Ishikawa (cell line): ENCODE data around the gene CSNK1G1.

ENCODE experiments used
- CEBPB ChIP-seq: IDR thresholded peaks from 2 replicates; pipeline ENCODE4 v1.6.1; 2012
- CREB1 ChIP-seq: IDR thresholded peaks from 2 replicates; pipeline ENCODE4 v1.6.1; 2012; ENCODE audit warnings: low read depth
- EGR1 ChIP-seq: IDR thresholded peaks from 2 replicates; pipeline ENCODE4 v1.6.1; 2012
- EP300 ChIP-seq: IDR thresholded peaks from 2 replicates; pipeline ENCODE4 v1.6.1; 2012; ENCODE audit warnings: borderline replicate concordance
- FOXM1 ChIP-seq: IDR thresholded peaks from 2 replicates; pipeline ENCODE4 v1.6.1; 2012; ENCODE audit warnings: low read depth, borderline replicate concordance
- NFIC ChIP-seq: IDR thresholded peaks from 2 replicates; pipeline ENCODE4 v1.6.1; 2012
- RAD21 ChIP-seq: IDR thresholded peaks from 2 replicates; pipeline ENCODE4 v1.6.1; 2012; ENCODE audit warnings: low read depth
- TAF1 ChIP-seq: IDR thresholded peaks from 2 replicates; pipeline ENCODE4 v1.6.1; 2012; ENCODE audit warnings: low read depth, mild to moderate bottlenecking
- TCF12 ChIP-seq: IDR thresholded peaks from 2 replicates; pipeline ENCODE4 v1.6.1; 2012; ENCODE audit warnings: low read depth
- YY1 ChIP-seq: IDR thresholded peaks from 2 replicates; pipeline ENCODE4 v1.6.1; 2012; ENCODE audit warnings: low read depth
- ZBTB7A ChIP-seq: IDR thresholded peaks from 2 replicates; pipeline ENCODE4 v1.6.1; 2012; ENCODE audit warnings: low read depth
- TF ChIP-seq, protein P1 (sequence below): IDR thresholded peaks from 2 replicates; pipeline ENCODE4 v1.6.1; 2012
- TF ChIP-seq, protein P2 (sequence below): IDR thresholded peaks from 2 replicates; pipeline ENCODE4 v1.6.1; 2012; ENCODE audit warnings: low read depth, mild to moderate bottlenecking
- TF ChIP-seq, protein P3 (sequence below): IDR thresholded peaks from 2 replicates; pipeline ENCODE4 v1.6.1; 2012

DNA sequence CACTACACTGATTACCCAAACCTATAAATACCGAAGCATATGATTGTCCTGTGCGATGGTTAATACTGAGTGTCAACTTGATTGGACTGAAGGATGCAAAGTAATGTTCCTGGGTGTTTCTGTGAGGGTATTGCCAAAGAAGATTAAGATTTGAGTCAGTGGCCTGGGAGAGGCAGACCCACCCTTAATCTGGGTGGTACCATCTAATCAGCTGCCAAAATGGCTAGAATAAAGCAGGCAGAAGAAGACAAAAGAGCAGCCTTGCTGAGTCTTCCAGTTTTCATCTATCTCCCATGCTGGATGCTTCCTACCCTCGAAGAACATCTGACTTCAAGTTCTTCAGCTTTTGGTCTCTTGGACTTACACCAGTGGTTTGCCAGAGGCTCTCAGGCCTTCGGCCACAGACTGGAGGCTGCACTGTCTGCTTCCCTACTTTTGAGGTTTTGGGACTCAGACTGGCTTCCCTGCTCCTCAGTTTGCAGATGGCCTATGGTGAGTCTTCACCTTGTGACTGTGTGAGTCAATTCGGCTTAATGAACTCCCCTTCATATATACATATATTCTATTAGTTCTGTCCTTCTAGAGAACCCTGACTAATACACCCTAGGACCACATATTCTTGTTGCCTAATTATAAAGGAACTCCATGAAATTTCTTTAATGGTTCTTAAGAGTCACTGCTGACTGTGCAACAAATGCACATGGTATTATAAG is 31.7 kb downstream of the CSNK1G1 start:
- TF ChIP-seq, protein P1, sequence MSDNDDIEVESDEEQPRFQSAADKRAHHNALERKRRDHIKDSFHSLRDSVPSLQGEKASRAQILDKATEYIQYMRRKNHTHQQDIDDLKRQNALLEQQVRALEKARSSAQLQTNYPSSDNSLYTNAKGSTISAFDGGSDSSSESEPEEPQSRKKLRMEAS = no peak
- TF ChIP-seq FOXM1 (no peak), TAF1 (no peak), EP300 (no peak), RAD21 (no peak), ZBTB7A (no peak), CREB1 (no peak), NFIC (no peak), YY1 (no peak), CEBPB (no peak), EGR1 (no peak), TCF12 (no peak)
- TF ChIP-seq, protein P2, sequence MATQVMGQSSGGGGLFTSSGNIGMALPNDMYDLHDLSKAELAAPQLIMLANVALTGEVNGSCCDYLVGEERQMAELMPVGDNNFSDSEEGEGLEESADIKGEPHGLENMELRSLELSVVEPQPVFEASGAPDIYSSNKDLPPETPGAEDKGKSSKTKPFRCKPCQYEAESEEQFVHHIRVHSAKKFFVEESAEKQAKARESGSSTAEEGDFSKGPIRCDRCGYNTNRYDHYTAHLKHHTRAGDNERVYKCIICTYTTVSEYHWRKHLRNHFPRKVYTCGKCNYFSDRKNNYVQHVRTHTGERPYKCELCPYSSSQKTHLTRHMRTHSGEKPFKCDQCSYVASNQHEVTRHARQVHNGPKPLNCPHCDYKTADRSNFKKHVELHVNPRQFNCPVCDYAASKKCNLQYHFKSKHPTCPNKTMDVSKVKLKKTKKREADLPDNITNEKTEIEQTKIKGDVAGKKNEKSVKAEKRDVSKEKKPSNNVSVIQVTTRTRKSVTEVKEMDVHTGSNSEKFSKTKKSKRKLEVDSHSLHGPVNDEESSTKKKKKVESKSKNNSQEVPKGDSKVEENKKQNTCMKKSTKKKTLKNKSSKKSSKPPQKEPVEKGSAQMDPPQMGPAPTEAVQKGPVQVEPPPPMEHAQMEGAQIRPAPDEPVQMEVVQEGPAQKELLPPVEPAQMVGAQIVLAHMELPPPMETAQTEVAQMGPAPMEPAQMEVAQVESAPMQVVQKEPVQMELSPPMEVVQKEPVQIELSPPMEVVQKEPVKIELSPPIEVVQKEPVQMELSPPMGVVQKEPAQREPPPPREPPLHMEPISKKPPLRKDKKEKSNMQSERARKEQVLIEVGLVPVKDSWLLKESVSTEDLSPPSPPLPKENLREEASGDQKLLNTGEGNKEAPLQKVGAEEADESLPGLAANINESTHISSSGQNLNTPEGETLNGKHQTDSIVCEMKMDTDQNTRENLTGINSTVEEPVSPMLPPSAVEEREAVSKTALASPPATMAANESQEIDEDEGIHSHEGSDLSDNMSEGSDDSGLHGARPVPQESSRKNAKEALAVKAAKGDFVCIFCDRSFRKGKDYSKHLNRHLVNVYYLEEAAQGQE = no peak
- TF ChIP-seq, protein P3, sequence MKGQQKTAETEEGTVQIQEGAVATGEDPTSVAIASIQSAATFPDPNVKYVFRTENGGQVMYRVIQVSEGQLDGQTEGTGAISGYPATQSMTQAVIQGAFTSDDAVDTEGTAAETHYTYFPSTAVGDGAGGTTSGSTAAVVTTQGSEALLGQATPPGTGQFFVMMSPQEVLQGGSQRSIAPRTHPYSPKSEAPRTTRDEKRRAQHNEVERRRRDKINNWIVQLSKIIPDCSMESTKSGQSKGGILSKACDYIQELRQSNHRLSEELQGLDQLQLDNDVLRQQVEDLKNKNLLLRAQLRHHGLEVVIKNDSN = no peak
